IMR-90 (cell line): ENCODE measurements around the gene POLR3GL. TPM values are rescaled to one million over a fixed set of nuclear protein-coding genes. Genes with fewer than 3 reads are reported as not detected.

ENCODE experiments used
- ATAC-seq: fragments of 200-7000 bp; cut with Tn5 transposase; 2 replicates; pipeline ENCODE4 v1.9.1; 2020; ENCODE audit warnings: low read depth, mild to moderate bottlenecking, moderate library complexity
- BruUV-seq: library from RNA; stranded (reverse); fragments of 400-500 nt; replicated peaks from 2 replicates; lab custom pipeline; 2021; lab: Mats Ljungman, UMichigan
- CTCF ChIA-PET: fragments of 300-600 bp; formaldehyde crosslinking; extraction: SDS; loops from one replicate; lab custom pipeline; 2021; ENCODE audit warnings: antibody characterized with exemption; lab: Yijun Ruan, JAX
- POLR2A ChIA-PET: fragments of 300-600 bp; sonication (Branson Sonifier 250); formaldehyde crosslinking; loops from one replicate; lab custom pipeline; 2022; ENCODE audit warnings: antibody characterized with exemption; ENCODE audit not compliant: unreplicated experiment; lab: Charles Lee
- DNase-seq: peaks from one replicate; pipeline ENCODE4 v3.0.0; 2013
- H2AFZ ChIP-seq: replicated peaks from 2 replicates; pipeline ENCODE3; 2013; ENCODE audit warnings: low read length, mild to moderate bottlenecking; ENCODE audit not compliant: poor library complexity
- H2AK5ac ChIP-seq: 2 replicates; pipeline ENCODE4 v1.6.1; 2013; ENCODE audit warnings: low read depth, low read length, inconsistent platforms
- H2AK9ac ChIP-seq: replicated peaks from 2 replicates; pipeline ENCODE3; 2013; ENCODE audit warnings: mild to moderate bottlenecking, low read depth, low read length, moderate library complexity; ENCODE audit not compliant: poor library complexity
- H2BK120ac ChIP-seq: 2 replicates; pipeline ENCODE4 v1.6.1; 2013; ENCODE audit warnings: low read depth, low read length, inconsistent platforms
- H2BK15ac ChIP-seq: 3 replicates; pipeline ENCODE4 v1.6.1; 2013; ENCODE audit warnings: low read depth, low read length, inconsistent platforms
- H2BK20ac ChIP-seq: 2 replicates; pipeline ENCODE4 v1.6.1; 2013; ENCODE audit warnings: low read depth, mild to moderate bottlenecking, inconsistent platforms, low read length, moderate library complexity
- H2BK5ac ChIP-seq: 2 replicates; pipeline ENCODE4 v1.6.1; 2013; ENCODE audit warnings: mild to moderate bottlenecking, low read depth, low read length, inconsistent platforms; ENCODE audit not compliant: poor library complexity, severe bottlenecking
- H3K14ac ChIP-seq: replicated peaks from 2 replicates; pipeline ENCODE4 v1.6.1; 2013; ENCODE audit warnings: low read depth, low read length, inconsistent platforms
- H3K18ac ChIP-seq: 2 replicates; pipeline ENCODE4 v1.6.1; 2013; ENCODE audit warnings: low read depth, low read length, control low read depth
- H3K23ac ChIP-seq: 2 replicates; pipeline ENCODE4 v1.6.1; 2013; ENCODE audit warnings: low read depth, low read length, inconsistent platforms
- H3K27ac ChIP-seq: 2 replicates; pipeline ENCODE4 v1.5.1; 2013; ENCODE audit warnings: mild to moderate bottlenecking, control low read depth, low read length; ENCODE audit not compliant: insufficient read depth
- H3K27me3 ChIP-seq: 2 replicates; pipeline ENCODE4 v1.6.1; 2013; ENCODE audit warnings: low read length; ENCODE audit not compliant: control insufficient read depth, insufficient read depth
- H3K36me3 ChIP-seq: 2 replicates; pipeline ENCODE4 v1.6.1; 2013; ENCODE audit warnings: low read length, mixed read lengths; ENCODE audit not compliant: control insufficient read depth, insufficient read depth
- H3K4ac ChIP-seq: 2 replicates; pipeline ENCODE4 v1.6.1; 2013; ENCODE audit warnings: low read depth, low read length, inconsistent platforms
- H3K4me1 ChIP-seq: 2 replicates; pipeline ENCODE4 v1.6.1; 2013; ENCODE audit warnings: low read length, mixed read lengths; ENCODE audit not compliant: control insufficient read depth, insufficient read depth
- H3K4me2 ChIP-seq: 2 replicates; pipeline ENCODE4 v1.6.1; 2013; ENCODE audit warnings: low read depth, mild to moderate bottlenecking, control low read depth, low read length, moderate library complexity
- H3K4me3 ChIP-seq: 2 replicates; pipeline ENCODE4 v1.5.1; 2013; ENCODE audit warnings: low read depth, mild to moderate bottlenecking, control low read depth, low read length, moderate library complexity; ENCODE audit not compliant: insufficient read depth
- H3K56ac ChIP-seq: 2 replicates; pipeline ENCODE4 v1.6.1; 2013; ENCODE audit warnings: low read length, inconsistent platforms; ENCODE audit not compliant: insufficient read depth; ENCODE audit errors: extremely low read depth
- H3K79me1 ChIP-seq, 2 experiments: 2 replicates each; pipeline ENCODE4 v1.6.1; 2013; ENCODE audit warnings: low read length in 2 of 2, inconsistent platforms in 1 of 2, low read depth in 1 of 2
- H3K9ac ChIP-seq: 2 replicates; pipeline ENCODE4 v1.6.1; 2013; ENCODE audit warnings: low read depth, low read length, control low read depth
- H3K9me1 ChIP-seq: 2 replicates; pipeline ENCODE4 v1.6.1; 2013; ENCODE audit warnings: low read length, inconsistent platforms; ENCODE audit not compliant: insufficient read depth
- H3K9me3 ChIP-seq: 2 replicates; pipeline ENCODE4 v1.6.1; 2013; ENCODE audit warnings: low read length; ENCODE audit not compliant: control insufficient read depth, insufficient read depth
- H4K20me1 ChIP-seq: 2 replicates; pipeline ENCODE4 v1.6.1; 2013; ENCODE audit warnings: low read length, inconsistent platforms; ENCODE audit not compliant: insufficient read depth
- H4K5ac ChIP-seq: 2 replicates; pipeline ENCODE4 v1.6.1; 2013; ENCODE audit warnings: mild to moderate bottlenecking, low read depth, low read length, control low read depth
- H4K8ac ChIP-seq, 2 experiments: 2 replicates each; pipeline ENCODE4 v1.6.1; 2013; ENCODE audit warnings: low read depth in 2 of 2, low read length in 2 of 2, control low read depth in 1 of 2, inconsistent platforms in 1 of 2
- H4K91ac ChIP-seq: 2 replicates; pipeline ENCODE4 v1.6.1; 2013; ENCODE audit warnings: low read depth, low read length, inconsistent platforms; ENCODE audit not compliant: insufficient read depth
- BHLHE40 ChIP-seq: fragments of 150-350 bp; IDR thresholded peaks from 2 replicates; pipeline ENCODE4 v1.6.1; 2016; ENCODE audit warnings: mild to moderate bottlenecking, low read depth, low read length
- CEBPB ChIP-seq: IDR thresholded peaks from 2 replicates; pipeline ENCODE4 v1.6.1; 2012; ENCODE audit warnings: low read depth, low read length, improper control_type of control experiment
- CHD1 ChIP-seq: IDR thresholded peaks from 2 replicates; pipeline ENCODE4 v1.6.1; 2012; ENCODE audit warnings: low read depth, low read length, improper control_type of control experiment
- CTCF ChIP-seq: conservative IDR thresholded peaks from 2 replicates; pipeline ENCODE4 v1.5.1; 2012; ENCODE audit warnings: mild to moderate bottlenecking, low read depth, low read length, improper control_type of control experiment
- ELK1 ChIP-seq: fragments of 150-350 bp; IDR thresholded peaks from 2 replicates; pipeline ENCODE4 v1.6.1; 2016; ENCODE audit warnings: low read depth, mild to moderate bottlenecking, low read length, moderate library complexity, borderline replicate concordance
- FOS ChIP-seq: fragments of 150-350 bp; IDR thresholded peaks from 2 replicates; pipeline ENCODE4 v1.6.1; 2016; ENCODE audit warnings: low read depth, low read length
- MAFK ChIP-seq: IDR thresholded peaks from 2 replicates; pipeline ENCODE4 v1.6.1; 2012; ENCODE audit warnings: low read depth, low read length, improper control_type of control experiment
- MAZ ChIP-seq: IDR thresholded peaks from 2 replicates; pipeline ENCODE4 v1.6.1; 2012; ENCODE audit warnings: low read depth, mild to moderate bottlenecking, low read length, improper control_type of control experiment, moderate library complexity, borderline replicate concordance
- MXI1 ChIP-seq: IDR thresholded peaks from 2 replicates; pipeline ENCODE4 v1.6.1; 2012; ENCODE audit warnings: low read depth, mild to moderate bottlenecking, low read length, moderate library complexity, borderline replicate concordance
- NFE2L2 ChIP-seq: fragments of 150-350 bp; IDR thresholded peaks from 2 replicates; pipeline ENCODE4 v1.6.1; 2016; ENCODE audit warnings: low read depth, mild to moderate bottlenecking, low read length
- POLR2A ChIP-seq: IDR thresholded peaks from 2 replicates; pipeline ENCODE4 v1.6.1; 2012; ENCODE audit warnings: mild to moderate bottlenecking, low read depth, low read length
- RAD21 ChIP-seq: IDR thresholded peaks from 2 replicates; pipeline ENCODE4 v1.6.1; 2012; ENCODE audit warnings: low read length, improper control_type of control experiment
- RCOR1 ChIP-seq: IDR thresholded peaks from 2 replicates; pipeline ENCODE4 v1.6.1; 2012; ENCODE audit warnings: mild to moderate bottlenecking, low read length, improper control_type of control experiment; ENCODE audit not compliant: insufficient replicate concordance
- RFX5 ChIP-seq: IDR thresholded peaks from 2 replicates; pipeline ENCODE4 v1.8.0; 2012; ENCODE audit warnings: low read depth, mild to moderate bottlenecking, low read length, moderate library complexity
- SMC3 ChIP-seq: fragments of 150-350 bp; IDR thresholded peaks from 2 replicates; pipeline ENCODE4 v1.6.1; 2016; ENCODE audit warnings: low read depth, mild to moderate bottlenecking, antibody characterized with exemption, low read length, moderate library complexity
- USF2 ChIP-seq: fragments of 150-350 bp; IDR thresholded peaks from 2 replicates; pipeline ENCODE4 v1.6.1; 2017; ENCODE audit warnings: mild to moderate bottlenecking, antibody characterized with exemption, low read length, low read depth
- WGBS, 2 experiments: methylation state at CpG; one replicate each; pipeline versions ENCODE4 v1.1.5 to v1.1.7; 2013; ENCODE audit warnings: missing lambda C conversion rate in 2 of 2; ENCODE audit not compliant: insufficient read length in 1 of 2; ENCODE audit errors: extremely low coverage in 2 of 2; 5-methylcytosine and 5-hydroxymethylcytosine counted together
- dilution Hi-C: fragments of 300-500 bp; cut with HindIII; formaldehyde crosslinking; loops from one replicate; pipeline ENCODE4 v1.14.3; 2018; ENCODE audit warnings: low sequenced_read_pairs; ENCODE audit not compliant: unreplicated experiment
- in situ Hi-C: fragments of 300-500 bp; cut with MboI; formaldehyde crosslinking; loops from 3 replicates; pipeline ENCODE4 v1.14.3; 2019; ENCODE audit warnings: low sequenced_read_pairs, inconsistent platforms, mixed read lengths
- intact Hi-C: fragments of 100-400 bp; cut with micrococcal nuclease; formaldehyde crosslinking; loops from 2 replicates; pipeline ENCODE4 v1.10.0; 2022
- polyA plus RNA-seq, 3 experiments: library from polyadenylated mRNA; depleted of rRNA; stranded (reverse); fragments of >200 nt; gene quantifications; 2 replicates each; pipeline ENCODE4 v1.2.3, GENCODE V29; 2012; ENCODE audit warnings: low replicate concordance in 1 of 3
- total RNA-seq: library from RNA; depleted of rRNA; stranded (reverse); fragments of >200 nt; gene quantifications from 2 replicates; pipeline ENCODE4 v1.2.3, GENCODE V29; 2012

POLR3GL gene
- total and polyA plus RNA-seq, 2 of the 4 experiments (the other 2 are of a cell fraction) = 7.9 to 16.3 TPM

DNA sequence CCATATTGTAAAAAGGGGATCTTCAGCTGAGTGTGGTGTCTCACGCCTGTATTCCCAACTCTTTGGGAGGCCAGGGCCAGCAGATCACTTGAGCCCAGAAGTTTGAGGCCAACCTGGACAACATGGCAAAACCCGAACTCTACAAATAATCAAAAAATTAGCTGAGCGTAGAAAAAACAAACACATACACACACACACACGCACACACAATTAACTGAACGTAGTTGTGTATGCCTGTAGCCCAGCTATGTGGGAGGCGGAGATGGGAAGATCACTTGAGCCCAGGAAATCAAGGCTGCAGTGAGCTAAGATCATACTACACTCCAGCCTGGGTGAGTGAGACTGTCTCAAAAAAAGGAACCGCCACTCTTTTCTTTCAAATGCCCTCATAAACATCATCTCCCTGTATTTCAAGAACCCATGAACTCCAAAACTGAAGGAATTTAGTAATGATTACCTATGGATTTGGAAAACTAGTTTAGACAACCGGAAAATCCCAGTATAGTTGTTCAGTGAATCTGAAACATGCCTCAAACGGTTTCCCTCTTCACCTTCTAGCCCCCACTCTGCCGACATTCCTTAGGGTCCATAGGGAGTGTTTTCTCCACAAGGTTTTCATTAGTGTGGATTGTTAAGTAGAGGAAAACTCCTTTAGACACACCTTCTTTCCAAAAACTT is 27.4 kb downstream of the POLR3GL start:
- Histone ChIP-seq H2BK120ac (no peak overlapping the region), H3K9me1 (peaks cover 9% of the 10 kb centered on the region), H3K18ac (no peak overlapping the region), H4K91ac (no peak overlapping the region), H2BK5ac (no peak overlapping the region), H3K9me3 (no peaks in the 10 kb centered on the region), H3K79me1 (peaks cover 18 to 30% of the 10 kb centered on the region in 2 experiments), H4K5ac (no peak overlapping the region), H3K27ac (no peak overlapping the region), H3K23ac (no peak overlapping the region), H3K14ac (no peak overlapping the region), H4K20me1 (peaks cover 12% of the 10 kb centered on the region; the same call in 1 of the 2 replicates), H2AFZ (no peak overlapping the region), H3K4ac (no peak overlapping the region), H3K4me2 (no peak overlapping the region), H3K4me3 (no peak overlapping the region), H3K27me3 (no peaks in the 10 kb centered on the region), H2AK5ac (no peak overlapping the region), H2BK20ac (no peak overlapping the region), H3K9ac (no peak overlapping the region), H3K4me1 (peaks cover 5% of the 10 kb centered on the region), H2BK15ac (no peak overlapping the region), H2AK9ac (no peak overlapping the region), H3K36me3 (peaks cover 13% of the 10 kb centered on the region), H3K56ac (no peak overlapping the region), H4K8ac (no peak overlapping the region)
- intact Hi-C loops (no loop called here), dilution Hi-C loops (no loop called here), in situ Hi-C loops (no loop called here)
- WGBS, 2 experiments = no CpG with 5 or more reads among the region's 10 CpGs
- ATAC-seq (no peak), DNase-seq (no peak)
- CTCF ChIA-PET = interaction anchor here (1.5 kb wide), 1 partner anchor 12 kb away, joined by 5 read pairs; no protein-coding TSS in a partner anchor
- TF ChIP-seq FOS = no peak
- no peak for TF ChIP-seq SMC3
- TF ChIP-seq RFX5 = no peak
- no peak for TF ChIP-seq USF2
- no peak for TF ChIP-seq ELK1
- TF ChIP-seq RCOR1 = no peak
- no peak for TF ChIP-seq POLR2A
- TF ChIP-seq BHLHE40 = no peak
- no peak for TF ChIP-seq MAFK
- TF ChIP-seq MXI1 = no peak
- TF ChIP-seq CHD1 = no peak
- no peak for TF ChIP-seq CTCF
- no peak for TF ChIP-seq CEBPB
- TF ChIP-seq NFE2L2 = no peak
- no peak for TF ChIP-seq RAD21
- no peak for TF ChIP-seq MAZ
- BruUV-seq = no TSS peak
- POLR2A ChIA-PET = interaction anchor here (0.6 to 1.9 kb wide), 2 partner anchors 13 to 17 kb away, joined by 7 to 11 read pairs; no protein-coding TSS in a partner anchor
